Astrocyte (in vitro differentiated cells and primary cell): ENCODE data around the gene FAM241A. TPM values are rescaled to one million over a fixed set of nuclear protein-coding genes. Genes with fewer than 3 reads are reported as not detected.

Experiments used
- DNase-seq: peaks from one replicate; pipeline ENCODE4 v3.0.0-alpha.2; 2010; ENCODE audit warnings: low read depth
- FAIRE-seq: peaks from 2 replicates; lab custom pipeline; 2011; peaks lifted over from hg19 to GRCh38; lab: Jason Lieb, UNC
- H2AFZ ChIP-seq: 2 replicates; pipeline ENCODE4 v1.6.0; 2012; ENCODE audit warnings: low read depth, low read length, inconsistent platforms
- H3K27ac ChIP-seq: 2 replicates; pipeline ENCODE4 v1.5.1; 2011; ENCODE audit warnings: low read depth, low read length, inconsistent platforms
- H3K27me3 ChIP-seq: 2 replicates; pipeline ENCODE4 v1.6.0; 2011; ENCODE audit warnings: low read length, inconsistent platforms; ENCODE audit not compliant: insufficient read depth
- H3K36me3 ChIP-seq: 2 replicates; pipeline ENCODE4 v1.5.1; 2011; ENCODE audit warnings: low read length, inconsistent platforms; ENCODE audit not compliant: insufficient read depth
- H3K4me1 ChIP-seq: 2 replicates; pipeline ENCODE4 v1.5.1; 2011; ENCODE audit warnings: low read length, inconsistent platforms; ENCODE audit not compliant: insufficient read depth
- H3K4me2 ChIP-seq: 2 replicates; pipeline ENCODE4 v1.6.0; 2012; ENCODE audit warnings: low read length, inconsistent platforms
- H3K4me3 ChIP-seq: 2 replicates; pipeline ENCODE4 v1.5.1; 2011; ENCODE audit warnings: low read depth, mild to moderate bottlenecking, low read length, inconsistent platforms; ENCODE audit not compliant: insufficient read depth
- H3K79me2 ChIP-seq: 2 replicates; pipeline ENCODE4 v1.6.0; 2012; ENCODE audit warnings: mild to moderate bottlenecking, low read length, inconsistent platforms; ENCODE audit not compliant: insufficient read depth
- H3K9ac ChIP-seq: 2 replicates; pipeline ENCODE4 v1.6.0; 2012; ENCODE audit warnings: mild to moderate bottlenecking, low read length, inconsistent platforms
- H3K9me3 ChIP-seq: 2 replicates; pipeline ENCODE4 v1.5.1; 2012; ENCODE audit warnings: low read depth, mild to moderate bottlenecking, low read length, inconsistent platforms; ENCODE audit not compliant: insufficient read depth
- H4K20me1 ChIP-seq: 2 replicates; pipeline ENCODE4 v1.6.0; 2012; ENCODE audit warnings: low read length, inconsistent platforms; ENCODE audit not compliant: insufficient read depth
- H3K27ac Mint-ChIP-seq: one replicate; pipeline ENCODE4 v1.8.0; 2021; ENCODE audit warnings: mild to moderate bottlenecking, mixed read lengths; ENCODE audit not compliant: unreplicated experiment
- H3K27me3 Mint-ChIP-seq: one replicate; pipeline ENCODE4 v1.8.0; 2021; ENCODE audit warnings: low read depth, mixed read lengths; ENCODE audit not compliant: unreplicated experiment
- H3K36me3 Mint-ChIP-seq: one replicate; pipeline ENCODE4 v1.8.0; 2021; ENCODE audit warnings: low read depth, mixed read lengths; ENCODE audit not compliant: unreplicated experiment
- H3K4me1 Mint-ChIP-seq: one replicate; pipeline ENCODE4 v1.8.0; 2021; ENCODE audit warnings: low read depth, mixed read lengths; ENCODE audit not compliant: unreplicated experiment
- H3K4me3 Mint-ChIP-seq: one replicate; pipeline ENCODE4 v1.8.0; 2021; ENCODE audit warnings: mild to moderate bottlenecking, moderate library complexity, mixed read lengths; ENCODE audit not compliant: unreplicated experiment
- H3K9me3 Mint-ChIP-seq: one replicate; pipeline ENCODE4 v1.8.0; 2021; ENCODE audit warnings: mild to moderate bottlenecking, mixed read lengths; ENCODE audit not compliant: unreplicated experiment
- EZH2 ChIP-seq: IDR thresholded peaks from 2 replicates; pipeline ENCODE4 v1.6.1; 2012; ENCODE audit warnings: mild to moderate bottlenecking, low read length, inconsistent platforms; ENCODE audit not compliant: insufficient read depth
- total RNA-seq: library from RNA; stranded (reverse); gene quantifications from 2 replicates; pipeline ENCODE4 v1.2.1, GENCODE V29; 2021
- TF ChIP-seq, protein P1 (sequence below): IDR thresholded peaks from 2 replicates; pipeline ENCODE4 v1.5.1; 2011; ENCODE audit warnings: low read depth, mild to moderate bottlenecking, inconsistent platforms, low read length, moderate library complexity; ENCODE audit not compliant: insufficient read depth

The FAM241A gene
- total RNA-seq, 1 donor from 2014 or later = 1.7 TPM

DNA sequence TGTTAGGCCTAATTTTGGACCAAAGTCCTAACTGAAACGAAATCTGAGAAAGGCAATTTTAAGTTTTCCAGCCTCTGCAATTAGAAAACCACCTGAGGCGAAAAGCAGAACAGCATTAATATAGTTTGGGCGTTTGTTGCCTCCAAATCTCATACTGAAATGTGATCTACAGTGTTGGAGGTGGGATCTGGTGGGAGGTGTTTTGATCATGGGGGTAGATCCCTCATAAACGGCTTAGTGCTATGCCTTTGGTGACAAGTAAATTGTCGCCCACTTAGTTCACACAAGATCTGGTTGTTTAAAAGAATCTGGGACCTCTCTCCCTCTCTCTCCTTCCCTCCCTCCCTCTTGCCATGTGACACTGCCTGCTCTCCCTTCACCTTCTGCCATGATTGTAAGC lies 5.7 kb downstream of the FAM241A start:
- TF ChIP-seq, protein P1, sequence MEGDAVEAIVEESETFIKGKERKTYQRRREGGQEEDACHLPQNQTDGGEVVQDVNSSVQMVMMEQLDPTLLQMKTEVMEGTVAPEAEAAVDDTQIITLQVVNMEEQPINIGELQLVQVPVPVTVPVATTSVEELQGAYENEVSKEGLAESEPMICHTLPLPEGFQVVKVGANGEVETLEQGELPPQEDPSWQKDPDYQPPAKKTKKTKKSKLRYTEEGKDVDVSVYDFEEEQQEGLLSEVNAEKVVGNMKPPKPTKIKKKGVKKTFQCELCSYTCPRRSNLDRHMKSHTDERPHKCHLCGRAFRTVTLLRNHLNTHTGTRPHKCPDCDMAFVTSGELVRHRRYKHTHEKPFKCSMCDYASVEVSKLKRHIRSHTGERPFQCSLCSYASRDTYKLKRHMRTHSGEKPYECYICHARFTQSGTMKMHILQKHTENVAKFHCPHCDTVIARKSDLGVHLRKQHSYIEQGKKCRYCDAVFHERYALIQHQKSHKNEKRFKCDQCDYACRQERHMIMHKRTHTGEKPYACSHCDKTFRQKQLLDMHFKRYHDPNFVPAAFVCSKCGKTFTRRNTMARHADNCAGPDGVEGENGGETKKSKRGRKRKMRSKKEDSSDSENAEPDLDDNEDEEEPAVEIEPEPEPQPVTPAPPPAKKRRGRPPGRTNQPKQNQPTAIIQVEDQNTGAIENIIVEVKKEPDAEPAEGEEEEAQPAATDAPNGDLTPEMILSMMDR = no peak
- TF ChIP-seq EZH2 = no peak
- H3K9me3 ChIP-seq = no peaks in the 10 kb centered on the region
- Mint-ChIP-seq H3K27ac (no peak overlapping the region), H3K27me3 (no peaks in the 10 kb centered on the region), H3K4me1 (peaks cover 7% of the 10 kb centered on the region), H3K36me3 (no peaks in the 10 kb centered on the region), H3K9me3 (no peaks in the 10 kb centered on the region), H3K4me3 (no peak overlapping the region)
- no peak overlapping the region for H2AFZ ChIP-seq
- no peaks in the 10 kb centered on the region for H3K79me2 ChIP-seq
- no peaks in the 10 kb centered on the region for H3K36me3 ChIP-seq
- H3K9ac ChIP-seq = no peak overlapping the region
- FAIRE-seq (no peak), DNase-seq (no peak)
- no peak overlapping the region for H3K4me3 ChIP-seq
- no peaks in the 10 kb centered on the region for H4K20me1 ChIP-seq
- no peaks in the 10 kb centered on the region for H3K4me1 ChIP-seq
- no peaks in the 10 kb centered on the region for H3K27me3 ChIP-seq
- H3K27ac ChIP-seq = no peak overlapping the region
- no peak overlapping the region for H3K4me2 ChIP-seq

DNA sequence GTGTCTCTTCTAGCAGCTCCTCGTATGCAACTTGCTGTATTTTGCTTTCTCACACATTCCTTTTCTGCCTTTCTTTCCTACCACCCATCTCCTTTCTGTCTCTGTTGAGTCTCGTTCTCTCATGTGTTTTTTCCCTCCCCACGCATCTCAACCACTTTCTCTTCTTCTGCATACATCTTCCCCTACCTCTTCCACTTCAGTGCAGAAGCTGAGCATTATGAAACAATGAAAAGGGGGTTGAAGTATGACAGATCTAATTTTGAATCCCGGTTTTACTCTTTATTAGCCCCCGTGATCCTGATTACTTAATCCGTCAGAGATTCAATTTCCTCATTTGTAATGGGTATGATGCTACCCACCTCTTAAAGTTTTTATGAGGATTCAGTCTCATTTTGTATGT lies 7.3 kb downstream of the FAM241A start:
- no peak overlapping the region for H3K4me3 Mint-ChIP-seq

DNA sequence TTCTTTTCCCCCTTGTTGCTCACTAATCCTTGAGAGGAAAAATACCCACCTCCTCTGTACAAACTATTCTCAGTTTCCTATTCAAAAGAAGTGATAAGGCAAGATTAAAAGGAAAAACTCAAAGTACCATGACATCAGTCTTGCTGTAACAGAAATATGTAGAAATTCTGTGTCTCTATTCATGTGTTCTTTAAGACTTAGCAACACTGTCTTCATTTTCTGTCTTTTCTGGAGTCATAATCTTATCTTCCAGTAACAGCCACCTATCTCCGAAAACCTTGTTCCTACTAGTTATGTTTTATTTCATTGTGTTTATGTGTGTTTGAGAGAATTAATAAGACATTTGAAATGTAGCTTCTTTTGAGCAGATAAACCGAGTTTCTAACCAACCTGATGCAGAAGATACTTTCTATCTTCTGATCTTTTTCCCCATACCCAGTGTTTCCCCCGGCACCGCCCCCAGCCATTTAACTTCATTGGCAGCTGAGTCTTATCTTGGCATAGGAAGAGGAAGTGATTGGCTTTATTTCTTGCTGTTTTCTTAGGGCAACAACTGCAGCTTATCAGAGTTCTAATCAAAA lies 8.0 kb downstream of the FAM241A start:
- no peaks in the 10 kb centered on the region for H3K9me3 ChIP-seq
- no peaks in the 10 kb centered on the region for H3K79me2 ChIP-seq
- no peak overlapping the region for H3K27ac ChIP-seq
- TF ChIP-seq EZH2 = no peak
- TF ChIP-seq, protein P1 = no peak
- no peaks in the 10 kb centered on the region for H3K4me1 ChIP-seq
- Mint-ChIP-seq H3K9me3 (no peaks in the 10 kb centered on the region), H3K27ac (no peak overlapping the region), H3K27me3 (no peaks in the 10 kb centered on the region), H3K4me1 (no peaks in the 10 kb centered on the region), H3K36me3 (no peaks in the 10 kb centered on the region), H3K4me3 (no peak overlapping the region)
- H3K36me3 ChIP-seq = no peaks in the 10 kb centered on the region
- no peaks in the 10 kb centered on the region for H3K27me3 ChIP-seq
- no peak overlapping the region for H2AFZ ChIP-seq
- H3K4me3 ChIP-seq = no peak overlapping the region
- H4K20me1 ChIP-seq = no peaks in the 10 kb centered on the region
- FAIRE-seq (peak; percentile 58), DNase-seq (no peak)
- no peak overlapping the region for H3K9ac ChIP-seq
- no peak overlapping the region for H3K4me2 ChIP-seq

More for the DNA sequence above, 7.3 kb downstream of the FAM241A start:
- H3K27ac ChIP-seq = no peak overlapping the region
- no peak overlapping the region for H3K9ac ChIP-seq
- H3K9me3 Mint-ChIP-seq = no peaks in the 10 kb centered on the region
- H3K27me3 Mint-ChIP-seq = no peaks in the 10 kb centered on the region
- H3K4me1 ChIP-seq = no peaks in the 10 kb centered on the region
- H3K79me2 ChIP-seq = no peaks in the 10 kb centered on the region
- FAIRE-seq (no peak), DNase-seq (no peak)
- no peaks in the 10 kb centered on the region for H3K27me3 ChIP-seq
- no peaks in the 10 kb centered on the region for H3K4me1 Mint-ChIP-seq
- H4K20me1 ChIP-seq = no peaks in the 10 kb centered on the region
- no peak for TF ChIP-seq EZH2
- TF ChIP-seq, protein P1 = no peak
- H2AFZ ChIP-seq = no peak overlapping the region
- no peaks in the 10 kb centered on the region for H3K36me3 ChIP-seq
- H3K27ac Mint-ChIP-seq = no peak overlapping the region
- no peak overlapping the region for H3K4me3 ChIP-seq
- no peak overlapping the region for H3K4me2 ChIP-seq
- no peaks in the 10 kb centered on the region for H3K36me3 Mint-ChIP-seq
- H3K9me3 ChIP-seq = no peaks in the 10 kb centered on the region
